Endothelial cell of umbilical vein (primary cell): ENCODE measurements around the gene EFNA4.

Source experiments
- EZH2 ChIP-seq: IDR thresholded peaks from 2 replicates; pipeline ENCODE4 v1.6.1; 2012; ENCODE audit warnings: borderline replicate concordance, low read depth, mild to moderate bottlenecking, moderate library complexity, low read length, inconsistent platforms; ENCODE audit not compliant: severe bottlenecking
- FOS ChIP-seq: IDR thresholded peaks from 2 replicates; pipeline ENCODE4 v1.6.1; 2011; ENCODE audit warnings: mild to moderate bottlenecking, low read length, moderate library complexity, borderline replicate concordance; ENCODE audit not compliant: insufficient read depth
- JUN ChIP-seq: IDR thresholded peaks from 2 replicates; pipeline ENCODE4 v1.6.1; 2011; ENCODE audit warnings: borderline replicate concordance, low read depth; ENCODE audit not compliant: insufficient read length, insufficient read depth
- POLR2A ChIP-seq: IDR thresholded peaks from 2 replicates; pipeline ENCODE4 v1.6.1; 2012; ENCODE audit warnings: low read depth, mild to moderate bottlenecking, control low read depth, low read length
- POLR2AphosphoS5 ChIP-seq: IDR thresholded peaks from 2 replicates; pipeline ENCODE4 v1.6.1; 2012; ENCODE audit warnings: low read depth, mild to moderate bottlenecking, control low read depth, low read length, moderate library complexity; ENCODE audit not compliant: insufficient read depth
- TF ChIP-seq, protein P1 (sequence below), 2 donors: IDR thresholded peaks; 1 replicate in 1 of 2; 2 replicates in 1 of 2; pipeline ENCODE4 v1.5.1; 2011; ENCODE audit warnings: low read length in 2 of 2, mild to moderate bottlenecking in 2 of 2, moderate library complexity in 2 of 2, control low read depth in 1 of 2, inconsistent platforms in 1 of 2, low read depth in 1 of 2; ENCODE audit not compliant: insufficient read depth in 1 of 2; ENCODE audit errors: extremely low read depth in 1 of 2
- TF ChIP-seq, protein P2 (sequence below): IDR thresholded peaks from 2 replicates; pipeline ENCODE4 v1.6.1; 2011; ENCODE audit not compliant: insufficient read depth, insufficient read length

DNA sequence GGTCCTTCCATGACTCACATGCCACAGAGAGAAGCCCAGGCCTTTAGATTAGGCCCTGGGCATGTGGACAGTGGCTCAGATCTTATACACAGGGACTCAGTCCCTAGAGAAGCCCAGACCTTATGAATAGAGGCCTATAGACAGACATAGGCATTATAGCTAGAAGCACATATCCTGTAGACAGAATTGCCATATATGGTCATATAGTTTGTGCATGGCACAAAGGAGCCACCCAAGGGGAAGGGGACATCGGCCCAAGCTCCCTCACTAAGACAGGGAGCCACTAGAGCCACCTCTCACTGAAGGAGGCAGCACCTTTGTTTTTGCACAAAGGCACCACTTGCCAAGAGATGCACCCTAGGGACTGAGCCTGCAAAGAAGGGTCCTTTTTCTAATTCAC lies 12.8 kb downstream of the EFNA4 start:
- TF ChIP-seq, protein P1, sequence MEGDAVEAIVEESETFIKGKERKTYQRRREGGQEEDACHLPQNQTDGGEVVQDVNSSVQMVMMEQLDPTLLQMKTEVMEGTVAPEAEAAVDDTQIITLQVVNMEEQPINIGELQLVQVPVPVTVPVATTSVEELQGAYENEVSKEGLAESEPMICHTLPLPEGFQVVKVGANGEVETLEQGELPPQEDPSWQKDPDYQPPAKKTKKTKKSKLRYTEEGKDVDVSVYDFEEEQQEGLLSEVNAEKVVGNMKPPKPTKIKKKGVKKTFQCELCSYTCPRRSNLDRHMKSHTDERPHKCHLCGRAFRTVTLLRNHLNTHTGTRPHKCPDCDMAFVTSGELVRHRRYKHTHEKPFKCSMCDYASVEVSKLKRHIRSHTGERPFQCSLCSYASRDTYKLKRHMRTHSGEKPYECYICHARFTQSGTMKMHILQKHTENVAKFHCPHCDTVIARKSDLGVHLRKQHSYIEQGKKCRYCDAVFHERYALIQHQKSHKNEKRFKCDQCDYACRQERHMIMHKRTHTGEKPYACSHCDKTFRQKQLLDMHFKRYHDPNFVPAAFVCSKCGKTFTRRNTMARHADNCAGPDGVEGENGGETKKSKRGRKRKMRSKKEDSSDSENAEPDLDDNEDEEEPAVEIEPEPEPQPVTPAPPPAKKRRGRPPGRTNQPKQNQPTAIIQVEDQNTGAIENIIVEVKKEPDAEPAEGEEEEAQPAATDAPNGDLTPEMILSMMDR (IDR thresholded peaks at IDR 0.05; ENCODE audit: extremely low read depth in 1 of 2, insufficient read depth in 1 of 2, low read depth in 1 of 2, low read length in 2 of 2), result no peak
- TF ChIP-seq POLR2AphosphoS5, result no peak
- no peak for TF ChIP-seq EZH2
- no peak for TF ChIP-seq POLR2A
- TF ChIP-seq, protein P2, sequence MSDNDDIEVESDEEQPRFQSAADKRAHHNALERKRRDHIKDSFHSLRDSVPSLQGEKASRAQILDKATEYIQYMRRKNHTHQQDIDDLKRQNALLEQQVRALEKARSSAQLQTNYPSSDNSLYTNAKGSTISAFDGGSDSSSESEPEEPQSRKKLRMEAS, result no peak
- no peak for TF ChIP-seq FOS
- no peak for TF ChIP-seq JUN
